Measurements from ENCODE around the gene CLMP. TPM values are rescaled to one million over a fixed set of nuclear protein-coding genes. Genes with fewer than 3 reads are reported as not detected.

Gene CLMP
- total RNA-seq, 3 donors from 2014 or later, result 4.7 to 84.9 (median 11.0) TPM

DNA sequence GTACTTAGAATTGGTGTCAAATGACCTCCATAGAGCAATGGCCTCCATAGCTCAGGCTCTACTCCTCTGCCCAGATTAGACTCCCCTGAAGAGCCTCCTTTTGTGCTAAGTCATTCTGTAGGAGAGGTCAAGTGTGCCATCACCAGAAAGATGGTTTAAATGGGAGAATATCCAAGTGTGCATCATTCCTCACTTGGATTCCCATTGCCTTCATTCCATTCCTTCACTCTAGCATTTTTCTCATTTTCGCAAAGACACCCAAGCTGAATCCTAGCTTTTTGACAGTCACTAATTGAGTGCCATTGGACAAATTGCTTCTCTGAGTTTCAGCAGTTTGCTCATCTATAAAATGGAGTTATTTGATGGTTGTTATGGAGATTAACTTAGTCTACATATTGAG is 16.9 kb downstream of the CLMP start:
- Histone ChIP-seq H3K4me1 (ENCODE audit: low read depth) (no peaks in the 10 kb centered on the region), H3K36me3 (ENCODE audit: low read depth) (no peaks in the 10 kb centered on the region), H3K4me3 (no peak overlapping the region), H3K9me3 (no peaks in the 10 kb centered on the region)
- ATAC-seq (no peak), DNase-seq (no peak)
- intact Hi-C loops (cut with DNase I, micrococcal nuclease), result no loop called here
- TF ChIP-seq, protein P1, sequence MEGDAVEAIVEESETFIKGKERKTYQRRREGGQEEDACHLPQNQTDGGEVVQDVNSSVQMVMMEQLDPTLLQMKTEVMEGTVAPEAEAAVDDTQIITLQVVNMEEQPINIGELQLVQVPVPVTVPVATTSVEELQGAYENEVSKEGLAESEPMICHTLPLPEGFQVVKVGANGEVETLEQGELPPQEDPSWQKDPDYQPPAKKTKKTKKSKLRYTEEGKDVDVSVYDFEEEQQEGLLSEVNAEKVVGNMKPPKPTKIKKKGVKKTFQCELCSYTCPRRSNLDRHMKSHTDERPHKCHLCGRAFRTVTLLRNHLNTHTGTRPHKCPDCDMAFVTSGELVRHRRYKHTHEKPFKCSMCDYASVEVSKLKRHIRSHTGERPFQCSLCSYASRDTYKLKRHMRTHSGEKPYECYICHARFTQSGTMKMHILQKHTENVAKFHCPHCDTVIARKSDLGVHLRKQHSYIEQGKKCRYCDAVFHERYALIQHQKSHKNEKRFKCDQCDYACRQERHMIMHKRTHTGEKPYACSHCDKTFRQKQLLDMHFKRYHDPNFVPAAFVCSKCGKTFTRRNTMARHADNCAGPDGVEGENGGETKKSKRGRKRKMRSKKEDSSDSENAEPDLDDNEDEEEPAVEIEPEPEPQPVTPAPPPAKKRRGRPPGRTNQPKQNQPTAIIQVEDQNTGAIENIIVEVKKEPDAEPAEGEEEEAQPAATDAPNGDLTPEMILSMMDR (IDR thresholded peaks at IDR 0.05), result no peak

DNA sequence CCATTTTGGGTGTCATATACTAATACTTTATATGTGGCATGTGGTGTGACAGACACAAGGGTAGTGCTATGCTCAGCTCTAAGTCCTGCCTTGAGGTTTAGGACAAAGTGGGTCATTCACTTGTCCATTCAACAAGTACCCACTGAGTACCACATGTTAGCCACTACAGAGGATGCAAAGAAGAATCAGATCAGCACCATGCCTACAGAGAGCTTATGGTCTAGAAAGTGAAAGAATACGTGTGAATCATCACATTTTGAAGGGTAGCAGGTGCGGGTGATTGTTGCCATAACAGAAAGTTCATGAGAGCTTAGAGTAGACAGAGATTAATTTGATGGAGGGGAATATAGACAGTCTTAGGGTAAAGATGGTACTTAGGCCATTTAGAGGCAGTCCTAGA is 18.3 kb downstream of the CLMP start:
- ATAC-seq (no peak), DNase-seq (no peak)
- H3K4me3 ChIP-seq, result no peak overlapping the region
- no peaks in the 10 kb centered on the region for H3K36me3 ChIP-seq (ENCODE audit: low read depth)
- no peaks in the 10 kb centered on the region for H3K9me3 ChIP-seq
- intact Hi-C loops (cut with DNase I, micrococcal nuclease), result no loop called here
- H3K4me1 ChIP-seq (ENCODE audit: low read depth), result no peaks in the 10 kb centered on the region
- TF ChIP-seq, protein P1 (IDR thresholded peaks at IDR 0.05), result no peak

DNA sequence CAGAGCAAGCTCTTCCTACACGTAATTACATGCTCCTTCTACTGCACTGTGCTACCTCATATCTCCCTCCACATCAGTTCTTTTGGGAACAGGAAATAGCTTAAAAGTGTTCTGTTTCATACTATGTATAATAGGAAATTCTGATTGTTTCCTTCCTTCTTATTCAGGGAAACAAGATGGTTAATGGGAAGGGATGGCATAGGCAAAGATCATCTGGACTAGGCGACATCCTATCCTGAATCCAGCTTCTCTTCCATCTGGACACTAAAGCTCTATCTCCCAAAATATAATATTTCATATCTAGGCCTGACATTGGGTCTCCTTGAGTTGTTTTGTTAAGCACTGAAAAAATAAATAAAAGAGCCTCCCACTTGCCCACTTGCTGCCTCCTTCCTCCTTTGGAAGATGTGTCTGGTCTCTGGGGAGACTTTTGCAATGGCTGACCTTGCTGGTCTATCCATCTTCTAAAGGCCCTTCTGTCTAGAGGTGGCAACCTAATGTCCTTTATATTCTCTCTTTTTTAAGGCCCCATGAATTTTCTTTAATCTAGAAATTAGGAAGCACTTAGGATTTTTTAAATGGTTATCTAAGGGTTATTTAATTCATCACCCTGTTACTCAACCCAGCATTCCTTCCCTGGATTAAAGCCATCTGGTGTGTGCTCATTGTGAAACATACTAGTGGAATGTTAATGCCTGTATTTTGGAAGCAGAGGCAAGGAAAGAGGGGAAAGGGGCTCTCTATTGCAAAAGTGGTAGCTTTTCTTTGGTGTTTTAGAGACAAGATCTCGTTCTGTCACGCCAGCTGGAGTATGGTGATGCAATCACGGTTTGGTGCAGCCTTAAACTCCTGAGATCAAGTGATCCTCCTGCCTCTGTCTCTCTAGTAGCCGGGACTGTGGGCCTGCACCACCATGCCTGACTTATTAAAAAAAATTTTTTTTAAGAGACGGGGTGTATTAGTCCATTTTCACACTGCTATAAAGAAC is 20.6 kb downstream of the CLMP start:
- TF ChIP-seq, protein P1 (IDR thresholded peaks at IDR 0.05), result no peak
- Histone ChIP-seq H3K4me1 (ENCODE audit: low read depth) (no peaks in the 10 kb centered on the region), H3K9me3 (no peaks in the 10 kb centered on the region), H3K36me3 (ENCODE audit: low read depth) (no peaks in the 10 kb centered on the region), H3K4me3 (no peak overlapping the region)
- DNase-seq (peak in 1 of 3 donors; percentile 31), ATAC-seq (peak; percentile 55)
- intact Hi-C loops (cut with DNase I, micrococcal nuclease), result no loop called here

DNA sequence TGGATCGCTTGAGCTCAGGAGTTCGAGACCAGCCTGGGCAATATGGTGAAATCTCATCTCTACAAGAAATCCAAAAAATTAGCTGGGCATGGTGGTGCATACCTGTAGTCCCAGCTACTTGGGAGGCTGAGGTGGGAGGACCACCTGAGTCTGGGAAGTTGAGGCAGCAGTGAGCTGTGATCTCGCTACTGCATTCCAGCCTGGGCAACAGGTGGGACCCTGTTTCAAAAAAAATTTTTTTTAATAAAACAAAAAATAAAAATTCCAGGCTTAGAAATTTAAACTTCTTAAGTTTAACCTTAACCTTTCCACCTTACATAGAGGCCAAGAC is 21.2 kb downstream of the CLMP start:
- intact Hi-C loops (cut with DNase I, micrococcal nuclease), result no loop called here

DNA sequence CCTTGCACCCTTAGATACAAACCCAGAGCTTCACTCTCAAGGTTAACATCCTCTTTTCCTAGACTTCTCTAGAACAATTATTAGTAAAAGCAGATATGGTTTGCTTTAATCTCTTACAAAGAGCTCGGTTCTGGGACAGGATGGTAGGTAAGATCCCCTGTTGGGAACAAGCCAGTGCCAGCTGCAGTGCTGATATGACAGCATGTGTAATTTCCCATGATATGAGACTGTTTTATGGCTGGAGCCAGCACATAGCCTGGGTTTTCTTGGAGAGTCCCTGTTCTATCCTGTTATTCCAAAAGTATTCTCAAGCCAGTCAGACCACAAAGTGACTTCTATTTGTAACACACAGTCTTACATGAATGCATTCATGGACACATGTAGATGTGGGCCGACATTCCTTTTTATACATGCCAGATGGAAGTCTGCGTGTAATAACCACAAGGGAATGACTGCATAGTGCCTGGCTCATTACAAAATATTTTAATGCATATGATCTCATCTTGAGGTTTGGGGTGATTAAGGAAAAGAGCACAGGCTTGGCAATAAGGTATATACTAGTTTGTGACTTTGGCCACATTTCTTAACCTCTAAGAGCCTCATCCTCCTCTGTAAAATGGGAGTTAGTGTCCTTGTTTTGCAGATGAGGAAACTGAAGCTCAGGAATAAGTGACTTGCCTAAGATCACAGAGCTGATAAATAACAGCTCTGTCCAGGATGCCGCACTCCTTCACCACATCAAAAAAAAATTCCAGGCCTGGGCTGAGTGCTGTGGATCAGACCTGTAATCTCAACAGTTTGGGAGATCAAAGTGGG is 21.8 kb downstream of the CLMP start:
- intact Hi-C loops (cut with DNase I, micrococcal nuclease), result no loop called here
- Histone ChIP-seq H3K9me3 (no peaks in the 10 kb centered on the region), H3K4me3 (no peak overlapping the region), H3K4me1 (ENCODE audit: low read depth) (no peaks in the 10 kb centered on the region), H3K36me3 (ENCODE audit: low read depth) (no peaks in the 10 kb centered on the region)
- ATAC-seq, result peak; percentile 49
- no peak for DNase-seq
- TF ChIP-seq, protein P1 (IDR thresholded peaks at IDR 0.05), result no peak

More for the DNA sequence above, 21.2 kb downstream of the CLMP start:
- DNase-seq, result no peak
- Histone ChIP-seq H3K4me3 (no peak overlapping the region), H3K36me3 (ENCODE audit: low read depth) (no peaks in the 10 kb centered on the region), H3K9me3 (no peaks in the 10 kb centered on the region), H3K4me1 (ENCODE audit: low read depth) (no peaks in the 10 kb centered on the region)
- TF ChIP-seq, protein P1 (IDR thresholded peaks at IDR 0.05), result no peak
- ATAC-seq, result no peak

Data from mucosa of descending colon (tissue), 3 donors.